Inflammatory macrophage treated with lipopolysaccharide for 4 hours (primary cell): Measurements from ENCODE around the gene NUDT8.
A peak's percentile ranks its signal among the peaks of the same experiment; 100 is the strongest.
"Not testable (repeated sequence)": the region's sequence is repeated elsewhere in the genome, so short reads cannot be mapped to it uniquely, and the experiment has no call there.

Source experiments
- DNase-seq: peaks from one replicate; pipeline ENCODE4 v3.0.0-alpha.2; 2020

The NUDT8 gene

DNA sequence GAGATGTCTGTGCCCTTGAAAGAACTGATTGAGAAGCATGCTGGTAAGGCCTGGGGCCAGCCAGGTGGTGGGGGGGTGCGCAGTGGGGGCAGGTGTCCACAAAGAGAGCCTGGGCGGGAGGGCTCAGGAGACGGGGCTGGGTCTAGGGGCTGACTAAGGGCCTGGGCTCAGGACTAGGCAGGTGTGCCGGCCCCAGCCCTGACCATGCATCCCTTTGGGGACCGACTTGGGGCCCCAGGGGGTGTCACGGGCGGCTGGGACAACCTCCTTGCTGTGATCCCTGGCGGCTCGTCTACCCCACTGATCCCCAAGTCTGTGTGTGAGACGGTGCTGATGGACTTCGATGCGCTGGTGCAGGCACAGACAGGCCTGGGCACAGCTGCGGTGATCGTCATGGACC, 18.6 kb downstream of the NUDT8 start:
- no peak for DNase-seq

GRCh38 chr11:67610302-67610868, 19.4 kb downstream of the NUDT8 start:
- no peak for DNase-seq

- DNase-seq = no peak
These were observed 20.4 kb downstream of the NUDT8 start for GRCh38 chr11:67609316-67609715.

GRCh38 chr11:67608486-67608885, 21.3 kb downstream of the NUDT8 start:
- no peak for DNase-seq

- no peak for DNase-seq
These were observed 22.2 kb downstream of the NUDT8 start for GRCh38 chr11:67607507-67607906.

- DNase-seq = peak; percentile 90
These were observed 23.0 kb downstream of the NUDT8 start, which contains the start of gene NDUFV1 for GRCh38 chr11:67606492-67607295. Gene NDUFV1 (plus strand): TSS chr11:67606936. CDS start chr11:67607005, 69 bp downstream.

DNA sequence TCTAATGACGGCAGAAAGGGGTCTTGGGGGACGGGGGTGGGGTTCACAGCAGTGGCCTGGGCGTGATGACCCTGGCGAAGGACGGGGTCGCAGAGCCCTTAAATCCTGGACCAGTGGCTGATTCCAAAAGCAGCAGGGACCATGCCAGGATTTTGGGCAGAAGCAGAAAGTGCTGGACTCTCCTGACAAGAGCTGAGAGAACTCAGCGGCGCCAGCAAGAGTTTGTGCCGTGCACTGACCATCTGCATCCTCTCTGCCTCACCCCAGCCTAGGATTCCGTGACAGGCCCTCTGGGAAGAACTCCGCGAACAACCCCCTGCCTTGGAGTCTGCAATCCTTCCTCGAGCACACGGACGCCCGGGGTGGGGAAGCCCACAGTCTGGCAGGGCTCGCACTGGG, 23.6 kb downstream of the NUDT8 start:
- no peak for DNase-seq

DNA sequence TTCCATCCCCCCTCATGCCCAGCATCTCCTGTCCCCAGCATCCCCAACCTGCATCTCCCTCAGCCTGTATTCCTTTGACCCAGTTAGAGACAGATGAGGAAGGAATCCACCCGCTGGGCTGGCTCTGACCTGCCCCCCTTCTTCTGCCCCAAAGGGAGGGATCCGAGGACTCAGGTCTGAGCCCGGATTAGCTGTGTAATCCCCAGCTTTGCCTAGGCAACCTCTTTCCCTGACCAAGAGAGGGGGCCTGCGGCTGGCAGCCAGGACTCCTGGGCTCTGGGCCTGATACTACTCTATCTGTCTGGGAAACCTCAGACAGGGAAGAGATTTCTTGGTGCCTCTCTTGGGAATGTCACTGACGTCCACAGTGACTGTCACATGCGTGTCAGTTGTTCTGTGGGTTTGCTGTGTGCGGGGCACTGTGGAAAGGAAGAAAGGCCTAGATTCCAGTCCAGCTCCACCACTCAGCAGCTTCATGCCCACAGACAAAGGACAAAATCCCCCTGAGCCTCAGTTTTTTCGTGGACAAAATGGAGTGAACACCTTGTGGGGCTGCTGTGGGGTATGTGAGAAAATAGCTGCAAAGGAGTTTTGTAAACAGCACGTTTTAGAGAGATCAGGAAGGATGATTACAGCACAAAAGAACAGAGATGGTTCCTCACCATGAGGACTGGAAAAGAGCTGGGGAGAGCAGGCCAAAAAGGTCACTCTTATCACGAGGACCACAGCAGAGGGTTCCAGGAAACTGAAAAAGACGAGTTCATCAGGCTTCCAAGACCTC, 24.3 kb downstream of the NUDT8 start:
- DNase-seq = no peak

- DNase-seq = no peak
These were observed 24.9 kb downstream of the NUDT8 start for GRCh38 chr11:67604815-67605214.

GRCh38 chr11:67604119-67604518, 25.6 kb downstream of the NUDT8 start:
- DNase-seq = not testable (repeated sequence)

- DNase-seq = no peak
These were observed 28.6 kb downstream of the NUDT8 start for GRCh38 chr11:67601098-67601497.

GRCh38 chr11:67600324-67601029, 29.3 kb downstream of the NUDT8 start:
- DNase-seq = no peak

DNA sequence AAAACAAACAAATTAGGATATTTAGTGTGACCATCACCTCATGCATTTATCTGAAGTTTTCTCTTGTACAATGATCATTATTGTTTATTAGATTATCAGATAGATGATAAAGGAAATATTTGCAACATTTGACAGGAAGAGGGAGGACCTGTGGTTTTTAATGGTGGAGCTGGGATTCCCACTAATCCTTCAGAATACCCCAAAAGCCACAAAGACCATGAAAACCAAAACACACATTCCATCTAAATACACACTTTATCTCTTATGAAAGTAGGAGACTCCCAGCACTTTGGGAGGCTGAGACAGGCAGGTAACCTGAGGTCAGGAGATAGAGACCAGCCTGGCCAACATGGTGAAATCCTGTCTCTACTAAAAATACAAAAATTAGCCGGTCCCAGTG, 30.6 kb downstream of the NUDT8 start:
- no peak for DNase-seq

GRCh38 chr11:67597963-67598362, 31.8 kb downstream of the NUDT8 start:
- DNase-seq = not testable (repeated sequence)

GRCh38 chr11:67597458-67597857, 32.3 kb downstream of the NUDT8 start:
- DNase-seq = not testable (repeated sequence)

DNA sequence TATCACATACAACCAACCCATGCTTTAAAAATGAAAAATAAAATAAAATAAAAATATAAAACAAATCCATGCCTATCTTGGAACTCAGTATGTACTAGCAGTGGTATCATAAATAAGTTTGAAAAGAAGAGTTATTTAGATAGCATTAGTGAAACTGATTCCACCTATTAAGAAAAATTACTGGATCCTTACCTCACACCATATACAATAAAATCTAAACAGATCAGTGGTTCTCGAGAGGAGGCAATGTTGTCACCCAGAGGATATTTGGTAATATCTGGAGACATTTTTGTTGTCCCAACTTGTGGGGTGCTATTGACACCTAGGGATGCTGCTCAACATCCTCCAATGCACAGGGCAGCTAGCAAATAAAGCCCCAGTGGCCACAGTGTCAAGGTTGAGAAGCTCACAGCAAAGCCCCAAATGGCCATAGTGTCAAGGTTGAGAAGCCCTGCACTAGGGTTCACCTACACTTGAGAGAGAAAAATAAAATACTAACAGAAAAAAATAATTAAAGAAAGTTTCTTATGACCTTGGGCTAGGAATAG, 32.9 kb downstream of the NUDT8 start:
- DNase-seq = no peak

DNA sequence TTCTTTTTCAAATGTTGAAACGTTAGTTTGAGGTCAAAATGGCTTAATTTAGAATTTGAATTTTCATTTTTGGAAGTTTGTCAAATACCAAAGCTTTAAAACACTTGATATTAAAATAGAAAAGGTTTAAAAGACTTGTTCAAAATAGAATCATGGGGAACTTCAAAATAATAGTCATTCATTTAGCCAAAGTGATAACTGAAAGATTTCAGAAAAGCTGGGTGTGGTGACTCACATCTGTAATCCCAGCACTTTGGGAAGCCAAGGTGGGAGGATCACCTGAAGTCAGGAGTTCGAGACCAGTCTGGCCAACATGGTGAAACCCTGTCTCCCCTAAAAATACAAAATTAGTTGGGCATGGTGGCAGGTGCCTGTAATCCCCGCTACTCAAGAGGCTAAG, 35.3 kb downstream of the NUDT8 start:
- DNase-seq = no peak

- no peak for DNase-seq
These were observed 36.2 kb downstream of the NUDT8 start for GRCh38 chr11:67593565-67593905.

DNA sequence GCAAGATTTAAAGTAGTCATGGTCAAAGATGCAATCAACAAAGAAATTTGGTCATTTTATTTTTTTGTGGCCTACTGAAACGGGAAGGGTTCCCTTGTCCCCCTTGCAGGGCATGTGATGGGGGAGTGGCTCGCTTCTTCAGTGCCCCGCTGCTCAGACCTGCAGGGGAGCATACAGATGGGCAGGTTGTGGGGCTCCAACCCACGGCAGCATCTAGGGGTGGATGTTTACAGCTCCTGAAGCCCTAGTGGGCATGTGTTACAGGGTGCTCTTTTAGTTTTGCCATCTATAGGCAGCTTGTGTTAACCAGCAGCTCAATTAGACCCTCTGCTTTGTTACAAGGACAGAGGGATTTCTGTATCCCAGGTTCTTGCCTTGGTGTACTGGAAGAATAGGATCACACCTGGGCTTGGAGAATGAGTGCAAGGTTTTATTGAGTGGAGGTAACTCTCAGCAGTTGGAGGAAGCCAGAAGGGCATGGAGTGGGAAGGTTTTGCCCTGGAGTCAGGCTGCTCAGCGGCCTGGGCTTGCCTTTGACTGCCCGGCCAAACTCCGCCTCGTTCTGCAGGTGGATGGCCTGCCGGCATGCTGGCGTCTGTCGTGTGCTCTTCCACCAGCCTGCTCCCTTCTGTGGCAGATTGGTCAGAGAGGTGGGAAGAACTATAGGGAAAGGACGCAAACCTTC, 36.7 kb downstream of the NUDT8 start:
- DNase-seq = no peak

DNA sequence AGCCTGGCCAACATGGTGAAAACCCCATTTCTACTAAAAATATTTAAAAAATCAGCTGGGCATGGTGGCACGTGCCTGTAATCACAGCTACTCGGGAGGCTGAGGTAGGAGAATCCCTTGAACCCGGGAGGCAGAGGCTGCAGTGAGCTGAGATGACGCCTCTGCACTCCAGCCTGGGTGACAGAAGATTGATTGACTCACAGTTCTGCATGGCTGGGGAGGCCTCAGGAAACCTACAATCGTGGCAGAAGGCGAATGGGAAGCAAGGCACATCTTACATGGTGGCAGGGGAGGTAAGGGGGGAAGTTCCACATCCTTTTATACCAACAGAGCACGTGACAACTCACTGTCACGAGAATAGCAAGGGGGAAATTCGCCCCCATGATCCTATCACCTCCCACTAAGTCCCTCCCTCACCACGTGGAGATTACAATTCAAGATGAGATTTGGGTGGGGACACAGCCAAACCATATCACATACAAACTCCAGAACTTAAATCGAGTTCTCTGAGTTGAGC, 40.8 kb downstream of the NUDT8 start:
- not testable (repeated sequence) for DNase-seq

DNA sequence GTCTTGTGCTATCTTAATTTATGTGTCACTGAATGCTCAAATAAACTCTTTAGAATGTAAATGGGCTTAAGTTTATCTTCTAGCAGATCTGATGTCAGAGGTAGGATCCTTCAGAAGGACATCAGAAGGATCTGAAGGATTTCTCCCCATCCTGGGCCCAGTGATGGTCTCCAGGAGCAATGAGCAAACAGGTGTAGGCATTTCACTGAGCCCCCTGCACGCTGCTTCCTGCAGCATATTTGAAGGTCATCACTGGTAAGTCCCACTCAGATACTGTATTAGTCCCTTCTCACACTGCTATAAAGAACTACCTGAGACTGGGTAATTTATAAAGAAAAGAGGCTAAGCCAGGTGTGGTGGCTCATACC, 41.6 kb downstream of the NUDT8 start:
- no peak for DNase-seq

DNA sequence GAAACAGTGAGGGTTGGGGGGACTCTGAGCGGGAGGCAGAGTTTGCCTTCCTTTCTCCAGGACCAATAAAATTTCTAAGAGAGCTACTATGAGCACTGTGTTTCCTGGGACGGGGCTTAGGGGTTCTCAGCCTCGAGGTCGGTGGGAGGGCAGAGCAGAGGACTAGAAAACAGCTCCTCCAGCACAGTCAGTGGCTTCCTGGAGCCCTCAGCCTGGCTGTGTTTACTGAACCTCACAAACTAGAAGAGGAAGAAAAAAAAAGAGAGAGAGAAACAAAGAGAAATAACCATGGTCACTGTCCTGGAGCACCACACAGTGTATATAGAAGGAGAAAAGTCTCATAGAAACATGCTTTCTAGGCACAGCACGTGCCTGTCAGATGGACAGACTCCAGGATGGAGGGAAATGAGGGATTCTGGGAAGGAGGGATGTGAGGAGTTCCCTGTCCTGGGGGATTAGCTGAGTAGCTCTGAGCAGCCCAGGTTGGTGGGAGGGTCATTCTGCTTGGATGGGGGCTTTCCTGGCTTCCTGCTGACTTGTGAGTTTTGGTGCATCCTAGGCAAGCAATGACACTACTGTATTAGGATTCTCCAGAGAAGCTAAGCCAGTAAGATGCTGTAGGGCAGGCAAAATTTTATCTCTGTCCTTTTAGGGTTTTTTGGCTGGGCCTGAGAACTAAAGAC, 43.0 kb downstream of the NUDT8 start:
- no peak for DNase-seq
